SK-N-SH treated with all-trans-retinoic acid at 6 μM for 48 hours (cell line): ENCODE measurements around the gene CDK5RAP2.

ENCODE experiments used
- ATAC-seq: fragments of 200-7000 bp; cut with Tn5 transposase; 3 replicates; pipeline ENCODE4 v1.9.1; 2020; ENCODE audit warnings: mild to moderate bottlenecking, moderate library complexity
- ARNTL ChIP-seq: fragments of 450-650 bp; formaldehyde crosslinking; IDR thresholded peaks from 2 replicates; pipeline ENCODE4 v1.5.0; 2020; ENCODE audit warnings: low read depth, mild to moderate bottlenecking, moderate library complexity, borderline replicate concordance
- BACH2 ChIP-seq: fragments of 250-450 bp; sonication (Bioruptor Pico); IDR thresholded peaks from 2 replicates; pipeline ENCODE4 v1.9.0; 2021; ENCODE audit warnings: mild to moderate bottlenecking, borderline replicate concordance
- CREB5 ChIP-seq: fragments of 250-450 bp; sonication (Bioruptor Pico); IDR thresholded peaks from 2 replicates; pipeline ENCODE4 v1.5.1; 2020; ENCODE audit warnings: low read depth, mild to moderate bottlenecking, moderate library complexity
- CSDC2 ChIP-seq: fragments of 250-450 bp; sonication (Bioruptor Pico); IDR thresholded peaks from 2 replicates; pipeline ENCODE4 v1.5.0; 2020; ENCODE audit warnings: mild to moderate bottlenecking, moderate library complexity
- CSRNP3 ChIP-seq: fragments of 250-450 bp; sonication (Bioruptor Pico); IDR thresholded peaks from 2 replicates; pipeline ENCODE4 v1.5.1; 2021; ENCODE audit warnings: mild to moderate bottlenecking, moderate library complexity
- ESRRG ChIP-seq: fragments of 250-450 bp; sonication (Bioruptor Pico); IDR thresholded peaks from 2 replicates; pipeline ENCODE4 v1.6.1; 2021; ENCODE audit warnings: mild to moderate bottlenecking
- GLIS3 ChIP-seq: fragments of 250-450 bp; sonication (Bioruptor Pico); IDR thresholded peaks from 2 replicates; pipeline ENCODE4 v1.5.0; 2020; ENCODE audit warnings: mild to moderate bottlenecking, moderate library complexity
- ISL1 ChIP-seq: fragments of 250-450 bp; sonication (Bioruptor Pico); IDR thresholded peaks from 2 replicates; pipeline ENCODE4 v2.1.2; 2022; ENCODE audit warnings: mild to moderate bottlenecking, moderate library complexity
- OSR1 ChIP-seq: fragments of 250-450 bp; sonication (Bioruptor Pico); IDR thresholded peaks from 2 replicates; pipeline ENCODE4 v1.8.0; 2022; ENCODE audit warnings: moderate library complexity, mild to moderate bottlenecking, inconsistent platforms
- PATZ1 ChIP-seq: fragments of 250-450 bp; sonication (Bioruptor Pico); IDR thresholded peaks from 2 replicates; pipeline ENCODE4 v1.8.0; 2020; ENCODE audit warnings: mild to moderate bottlenecking, moderate library complexity, borderline replicate concordance
- POU6F1 ChIP-seq: fragments of 250-450 bp; sonication (Bioruptor Pico); IDR thresholded peaks from 2 replicates; pipeline ENCODE4 v1.8.0; 2021; ENCODE audit warnings: low read depth, mild to moderate bottlenecking, moderate library complexity, borderline replicate concordance
- PPARA ChIP-seq: fragments of 250-450 bp; sonication (Bioruptor Pico); IDR thresholded peaks from 2 replicates; pipeline ENCODE4 v1.5.0; 2020; ENCODE audit warnings: mild to moderate bottlenecking, borderline replicate concordance
- RARB ChIP-seq: fragments of 250-450 bp; sonication (Bioruptor Pico); IDR thresholded peaks from 2 replicates; pipeline ENCODE4 v1.8.0; 2021; ENCODE audit warnings: mild to moderate bottlenecking, moderate library complexity
- SNAI2 ChIP-seq: fragments of 250-450 bp; sonication (Bioruptor Pico); IDR thresholded peaks from 2 replicates; pipeline ENCODE4 v1.5.0; 2020; ENCODE audit warnings: mild to moderate bottlenecking, moderate library complexity
- TCF4 ChIP-seq: fragments of 250-450 bp; sonication (Bioruptor Pico); IDR thresholded peaks from 2 replicates; pipeline ENCODE4 v1.8.0; 2021; ENCODE audit warnings: mild to moderate bottlenecking, moderate library complexity, borderline replicate concordance
- TOX ChIP-seq: fragments of 250-450 bp; sonication (Bioruptor Pico); IDR thresholded peaks from 2 replicates; pipeline ENCODE4 v1.8.0; 2021; ENCODE audit warnings: mild to moderate bottlenecking, moderate library complexity, borderline replicate concordance
- TSHZ2 ChIP-seq: fragments of 250-450 bp; sonication (Bioruptor Pico); IDR thresholded peaks from 2 replicates; pipeline ENCODE4 v1.5.0; 2020; ENCODE audit warnings: mild to moderate bottlenecking, moderate library complexity
- ZFP3 ChIP-seq: fragments of 250-450 bp; sonication (Bioruptor Pico); IDR thresholded peaks from 2 replicates; pipeline ENCODE4 v1.5.0; 2020; ENCODE audit warnings: mild to moderate bottlenecking, moderate library complexity
- ZFP30 ChIP-seq: fragments of 450-650 bp; formaldehyde crosslinking; IDR thresholded peaks from 2 replicates; pipeline ENCODE4 v1.5.0; 2022; ENCODE audit warnings: mild to moderate bottlenecking, moderate library complexity
- ZNF565 ChIP-seq: fragments of 450-650 bp; formaldehyde crosslinking; conservative IDR thresholded peaks from 2 replicates; pipeline ENCODE4 v1.5.0; 2020; ENCODE audit warnings: low read depth, mild to moderate bottlenecking, moderate library complexity
- ZNF70 ChIP-seq: fragments of 450-650 bp; formaldehyde crosslinking; IDR thresholded peaks from 2 replicates; pipeline ENCODE4 v1.5.0; 2020; ENCODE audit warnings: mild to moderate bottlenecking, moderate library complexity
- ZNF8 ChIP-seq: fragments of 450-650 bp; formaldehyde crosslinking; IDR thresholded peaks from 2 replicates; pipeline ENCODE4 v1.5.0; 2020; ENCODE audit warnings: mild to moderate bottlenecking, moderate library complexity

CDK5RAP2 gene

GRCh38 chr9:120386390-120387131, 193.4 kb downstream of the CDK5RAP2 start:
- TF ChIP-seq CREB5 (CRISPR knock-in tag) (no peak), RARB (CRISPR knock-in tag) (no peak), OSR1 (no peak), SNAI2 (no peak), ESRRG (CRISPR knock-in tag) (no peak), ZNF8 (no peak), POU6F1 (CRISPR knock-in tag) (no peak), ZNF70 (CRISPR knock-in tag) (no peak), ARNTL (no peak), BACH2 (CRISPR knock-in tag) (no peak), CSDC2 (CRISPR knock-in tag) (no peak), PATZ1 (CRISPR knock-in tag) (no peak), ZFP30 (CRISPR knock-in tag) (no peak), GLIS3 (no peak), TCF4 (no peak), TSHZ2 (CRISPR knock-in tag) (no peak), PPARA (CRISPR knock-in tag) (no peak), ZNF565 (no peak)

GRCh38 chr9:120385606-120386389, 194.2 kb downstream of the CDK5RAP2 start:
- ATAC-seq, result no peak
- TF ChIP-seq POU6F1 (CRISPR knock-in tag) (no peak), CSRNP3 (CRISPR knock-in tag) (no peak), ISL1 (CRISPR knock-in tag) (no peak), ARNTL (no peak), TOX (CRISPR knock-in tag) (no peak), BACH2 (CRISPR knock-in tag) (no peak), OSR1 (no peak), ZNF70 (CRISPR knock-in tag) (no peak), RARB (CRISPR knock-in tag) (no peak), CREB5 (CRISPR knock-in tag) (no peak), PATZ1 (CRISPR knock-in tag) (no peak), TCF4 (no peak), ZNF565 (no peak), CSDC2 (CRISPR knock-in tag) (no peak), ZFP30 (CRISPR knock-in tag) (no peak), ZFP3 (CRISPR knock-in tag) (no peak)
- TF ChIP-seq, all 23 proteins: peak for 0

More at GRCh38 chr9:120386390-120387131, 193.4 kb downstream of the CDK5RAP2 start:
- ATAC-seq, result no peak
